Stimulated activated CD4-positive, alpha-beta T cell treated with anti-CD3 and anti-CD28 coated beads, Interleukin-4, amount 100 ng/mL, for 1 hour (primary cell): Measurements from ENCODE around the gene C19orf67.
A peak's percentile ranks its signal among the peaks of the same experiment; 100 is the strongest.

Experiments
- DNase-seq: peaks from one replicate; pipeline ENCODE4 v3.0.0-alpha.2; 2020

C19orf67 gene

GRCh38 chr19:14107581-14108461 lies 22.2 kb upstream of the C19orf67 start:
- no peak for DNase-seq

GRCh38 chr19:14106840-14107239 lies 21.3 kb upstream of the C19orf67 start:
- DNase-seq = no peak

DNA sequence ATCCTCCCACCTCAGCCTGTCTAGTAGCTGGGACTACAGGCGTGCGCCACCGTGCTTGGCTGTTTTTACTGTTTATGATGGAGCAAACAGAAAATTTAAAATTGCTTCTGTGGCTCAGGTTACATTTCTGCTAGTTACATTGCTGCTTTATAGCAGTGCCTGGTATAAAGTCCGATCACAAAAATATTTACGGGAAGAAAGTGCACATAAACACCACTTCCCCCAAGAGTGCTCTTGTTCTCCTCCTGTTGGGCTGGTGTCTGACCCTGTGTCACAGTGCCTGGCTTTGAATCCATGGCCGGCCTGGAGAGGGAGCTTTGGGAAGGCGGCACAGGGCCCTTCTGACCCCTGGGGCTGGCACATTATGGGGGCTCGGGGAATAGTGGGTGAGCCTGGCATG lies 20.1 kb upstream of the C19orf67 start:
- no peak for DNase-seq

DNA sequence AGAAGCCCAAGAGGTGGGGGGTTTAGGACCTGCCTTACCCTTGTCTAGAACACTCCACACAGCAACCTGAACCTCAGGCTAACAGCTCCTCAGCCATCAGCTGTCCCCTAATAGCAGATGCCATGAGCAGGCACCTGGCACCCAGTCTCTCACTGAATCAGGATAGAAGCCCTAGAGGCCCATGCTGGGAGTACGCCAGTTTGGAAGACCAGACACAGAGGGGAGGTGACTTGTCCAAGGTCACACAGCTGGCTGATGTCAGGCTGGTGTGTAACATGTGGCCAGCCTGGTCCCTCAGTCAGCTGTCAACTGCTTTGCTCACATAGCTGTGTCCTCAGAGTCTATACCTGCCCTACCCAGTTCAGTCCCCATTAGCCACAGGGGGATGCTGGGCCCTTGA lies 17.7 kb upstream of the C19orf67 start:
- no peak for DNase-seq

DNA sequence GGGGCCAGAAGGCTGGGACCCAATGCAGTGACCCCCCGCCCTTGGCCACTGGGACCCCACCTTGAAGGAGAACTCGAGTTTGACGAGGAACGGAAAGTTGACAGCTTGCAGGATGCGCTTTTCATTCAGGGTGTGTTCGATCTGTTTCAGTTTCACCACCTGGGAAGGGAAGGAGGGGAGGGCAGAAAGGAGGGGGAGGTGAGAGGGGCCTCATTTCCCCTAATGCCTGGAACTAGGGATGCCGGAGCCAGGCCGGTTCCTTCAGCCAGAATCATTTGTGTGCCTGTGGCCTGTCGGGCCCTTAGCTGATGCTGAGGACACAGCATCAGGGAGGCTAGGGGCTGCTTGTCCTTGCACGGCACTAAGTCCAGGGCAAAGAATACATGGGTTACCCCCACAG lies 17.2 kb upstream of the C19orf67 start:
- no peak for DNase-seq

GRCh38 chr19:14102102-14102696 lies 16.6 kb upstream of the C19orf67 start:
- no peak for DNase-seq

- DNase-seq = no peak
Measured at GRCh38 chr19:14101003-14101545, 15.5 kb upstream of the C19orf67 start.

DNA sequence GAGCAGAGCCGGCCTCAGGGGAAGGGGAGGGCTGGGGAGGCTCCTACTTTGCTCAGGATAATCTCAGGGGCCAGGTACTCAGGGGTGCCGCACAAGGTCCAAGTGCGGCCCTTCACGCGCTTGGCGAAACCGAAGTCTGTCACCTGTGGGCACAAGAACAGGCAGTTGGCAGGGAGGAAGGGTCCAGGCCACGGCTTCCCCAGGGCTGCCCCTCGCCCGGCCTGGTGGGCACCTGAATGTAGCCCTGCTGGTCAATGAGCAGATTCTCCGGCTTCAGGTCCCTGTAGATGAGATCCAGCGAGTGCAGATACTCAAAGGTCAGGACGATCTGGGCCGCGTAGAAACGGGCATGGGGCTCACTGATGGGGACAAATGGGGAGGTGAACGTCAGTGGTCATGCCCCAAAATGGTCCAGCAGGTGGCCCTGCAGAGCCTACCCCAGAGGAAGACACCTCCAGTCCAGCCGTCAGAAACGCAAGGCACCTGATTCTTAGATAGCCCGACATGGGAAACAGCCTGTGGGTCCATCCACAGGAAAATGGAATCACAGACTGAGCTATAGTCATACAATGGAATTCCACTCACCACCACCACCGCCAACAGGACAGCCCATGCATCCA lies 12.1 kb upstream of the C19orf67 start:
- no peak for DNase-seq

GRCh38 chr19:14096272-14096992 lies 10.8 kb upstream of the C19orf67 start:
- no peak for DNase-seq

DNA sequence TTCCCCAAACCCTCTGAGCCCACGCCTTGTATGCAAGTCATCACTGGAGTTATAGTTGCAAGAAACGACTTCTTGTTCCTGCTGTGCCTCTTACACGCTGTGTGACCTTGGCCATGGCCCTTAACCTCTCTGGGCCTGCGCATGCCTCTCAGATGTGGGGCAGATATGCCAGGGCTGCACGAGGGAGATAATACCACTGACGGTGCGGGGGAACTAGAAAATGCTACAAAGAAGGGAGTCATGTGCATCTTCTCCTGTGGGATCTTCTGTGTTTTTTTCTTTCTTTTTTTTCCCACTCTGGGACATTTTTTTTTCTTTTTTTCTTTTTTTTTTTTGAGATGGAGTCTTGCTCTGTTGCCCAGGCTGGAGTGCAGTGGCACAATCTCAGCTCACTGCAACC lies 9.3 kb upstream of the C19orf67 start:
- no peak for DNase-seq

GRCh38 chr19:14093117-14093823 lies 7.7 kb upstream of the C19orf67 start:
- no peak for DNase-seq

GRCh38 chr19:14091813-14092462 lies 6.4 kb upstream of the C19orf67 start:
- DNase-seq = peak; percentile 42

DNA sequence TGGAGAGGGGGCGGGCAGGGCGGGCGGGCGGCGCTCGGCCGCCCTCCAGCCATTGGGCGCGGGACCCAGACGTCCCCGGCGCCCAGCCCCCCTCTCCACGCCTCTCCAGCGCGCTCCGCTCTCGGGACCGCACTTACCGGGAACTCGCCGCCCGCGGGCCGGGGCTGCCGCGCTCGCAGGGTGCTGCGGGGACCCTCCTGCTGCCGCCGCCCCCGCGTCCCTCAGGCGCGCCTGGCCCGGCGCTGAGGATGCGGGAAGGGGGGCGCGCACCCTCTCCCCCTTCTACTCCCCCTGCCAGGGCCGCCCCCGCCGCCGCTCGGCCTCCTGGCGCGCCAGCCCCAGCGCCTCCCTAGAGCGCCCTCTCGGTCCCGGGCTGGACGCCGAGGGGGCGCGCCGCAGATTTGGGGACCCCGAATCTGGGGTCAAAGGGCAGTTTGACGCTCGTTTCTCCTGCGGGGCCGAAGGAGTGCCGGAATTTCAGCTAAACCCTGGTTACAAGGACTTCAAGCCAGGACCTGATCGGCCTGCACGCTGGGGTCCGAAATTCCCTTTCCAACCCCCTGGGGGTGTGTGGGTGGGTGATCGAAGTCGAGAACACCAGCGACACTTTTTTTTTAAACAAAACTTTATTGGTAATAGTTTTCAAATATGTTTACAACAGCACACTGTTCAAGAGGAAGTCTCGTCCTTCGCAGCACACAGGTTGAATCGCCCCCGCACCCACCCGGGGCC lies 5.7 kb upstream of the C19orf67 start:
- DNase-seq = peak; percentile 56

DNA sequence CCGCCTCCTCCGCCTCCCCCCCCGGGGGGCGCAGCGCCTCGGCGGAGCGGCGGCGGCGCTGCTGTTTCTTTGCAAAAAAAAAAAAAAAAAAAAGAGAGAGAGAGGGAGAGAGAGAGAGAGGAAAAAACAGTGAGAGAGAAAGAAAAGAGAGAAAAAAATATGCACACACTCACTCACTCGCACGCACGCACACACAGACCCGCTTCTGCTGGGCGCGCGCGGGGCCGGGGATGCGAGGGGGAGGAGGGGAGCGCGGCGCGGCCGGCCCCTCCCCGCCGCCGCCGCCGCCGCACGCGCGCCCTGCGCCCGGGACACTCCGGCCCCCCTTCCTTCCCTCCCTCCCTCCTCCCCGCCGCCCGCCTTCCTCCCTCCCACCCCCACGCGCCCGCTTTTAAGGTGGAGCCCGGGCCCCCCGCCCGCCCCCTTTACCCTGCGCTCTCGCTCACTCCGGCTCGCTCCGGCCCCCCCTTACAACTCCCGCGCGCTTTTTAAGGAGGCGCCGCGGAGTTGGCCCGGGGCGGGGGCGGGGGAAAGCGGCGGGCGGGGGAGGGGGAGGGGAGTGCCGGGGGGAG lies 5.0 kb upstream of the C19orf67 start, which contains the start of gene SAMD1:
SAMD1 (minus strand) TSS at position 243 of the 572 bp plus-strand sequence.
- peak; percentile 85 for DNase-seq

DNA sequence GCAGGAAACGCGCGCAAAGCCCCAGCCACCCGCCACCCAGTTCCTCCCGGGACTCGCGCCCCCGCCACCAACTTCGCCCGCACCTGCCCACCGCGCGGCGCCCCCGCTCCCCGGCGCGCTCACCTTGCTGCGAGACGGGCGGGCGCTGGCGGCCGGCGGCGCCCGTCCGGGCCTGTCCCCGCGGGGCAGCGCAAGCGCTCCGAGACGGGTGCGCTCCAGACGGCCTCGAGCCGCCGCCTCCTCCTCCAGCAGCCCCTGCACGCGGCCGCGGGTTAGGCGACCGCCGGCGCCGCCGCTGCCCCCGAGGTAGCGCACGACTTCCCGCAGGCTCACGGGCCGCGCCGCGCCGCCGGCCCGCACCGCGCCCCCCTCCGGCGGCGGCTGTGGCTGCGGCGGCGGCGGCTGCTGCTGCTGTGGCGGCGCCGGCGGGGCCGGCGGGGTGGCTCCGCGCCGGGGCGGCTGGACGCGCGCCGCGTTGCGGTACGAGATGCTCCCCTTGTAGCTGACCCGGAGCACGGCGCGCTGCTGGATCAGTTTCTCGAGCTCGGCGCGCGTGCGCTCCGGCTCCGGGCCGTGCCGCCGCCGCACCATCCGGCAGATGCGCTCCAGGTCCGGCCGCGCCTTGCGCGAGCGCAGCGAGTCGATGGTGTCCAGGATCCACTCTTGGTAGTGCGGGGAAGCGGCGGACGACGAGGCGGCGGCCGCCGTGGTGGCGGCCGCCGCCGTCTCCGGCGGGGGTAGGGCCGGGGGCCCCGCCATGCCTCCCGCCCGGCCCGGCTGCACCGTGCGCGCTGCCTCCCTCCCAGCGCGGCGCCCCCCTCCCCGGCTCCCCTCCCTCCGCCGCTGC lies 4.3 kb upstream of the C19orf67 start:
- DNase-seq = peak; percentile 57

DNA sequence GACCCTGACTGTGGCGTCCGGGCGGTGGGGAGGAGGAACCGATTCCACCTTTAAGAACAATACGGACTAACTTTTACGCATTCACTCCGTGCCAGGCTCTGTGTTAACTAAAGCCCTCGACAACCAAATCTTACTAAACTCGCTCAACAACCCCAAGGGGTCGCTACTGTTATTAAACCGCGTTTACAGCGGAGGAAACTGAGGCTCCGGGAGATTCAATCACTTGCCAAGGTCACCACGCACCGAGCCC lies 3.8 kb upstream of the C19orf67 start:
- DNase-seq = no peak

- DNase-seq = no peak
Measured at GRCh38 chr19:14088634-14089411, 3.2 kb upstream of the C19orf67 start.

DNA sequence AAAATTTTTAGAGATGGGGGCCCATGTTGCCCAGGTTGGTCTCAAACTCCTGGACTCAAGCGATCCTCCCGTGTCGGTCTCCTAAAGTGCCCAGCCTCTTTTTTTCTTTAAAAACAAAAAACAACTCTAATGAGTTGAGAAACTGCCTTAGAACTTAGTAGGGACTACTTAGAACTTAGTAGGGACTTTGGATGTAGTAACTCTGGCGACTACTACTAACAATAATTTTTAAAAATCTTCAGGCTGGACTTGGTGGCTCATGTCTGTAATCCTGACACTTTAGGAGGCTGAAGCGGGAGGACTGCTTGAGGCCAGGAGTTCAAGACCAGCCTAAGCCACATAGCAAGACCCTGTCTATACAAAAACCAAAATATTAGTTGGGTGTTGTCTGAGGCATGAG lies 515 bp upstream of the C19orf67 start:
- no peak for DNase-seq

- no peak for DNase-seq
Measured at GRCh38 chr19:14082675-14082960, 3.0 kb downstream of the C19orf67 start.
